SU-DHL-6 (cell line): ENCODE data around the gene ACTN1.

Experiments used
- EZH2phosphoT487 ChIP-seq: fragments of 200-600 bp; sonication (generic), shearing (Covaris generic); conservative IDR thresholded peaks from 2 replicates; pipeline ENCODE4 v1.6.1; 2018; ENCODE audit warnings: mild to moderate bottlenecking, antibody characterized with exemption, low read length, moderate library complexity, mixed read lengths
- TF ChIP-seq, protein P1 (sequence below): fragments of 200-600 bp; sonication (generic); IDR thresholded peaks from one replicate; pipeline ENCODE4 v1.5.1; 2017; ENCODE audit warnings: antibody characterized with exemption, mild to moderate bottlenecking, low read length, moderate library complexity; ENCODE audit not compliant: insufficient read depth, poor library complexity, severe bottlenecking

DNA sequence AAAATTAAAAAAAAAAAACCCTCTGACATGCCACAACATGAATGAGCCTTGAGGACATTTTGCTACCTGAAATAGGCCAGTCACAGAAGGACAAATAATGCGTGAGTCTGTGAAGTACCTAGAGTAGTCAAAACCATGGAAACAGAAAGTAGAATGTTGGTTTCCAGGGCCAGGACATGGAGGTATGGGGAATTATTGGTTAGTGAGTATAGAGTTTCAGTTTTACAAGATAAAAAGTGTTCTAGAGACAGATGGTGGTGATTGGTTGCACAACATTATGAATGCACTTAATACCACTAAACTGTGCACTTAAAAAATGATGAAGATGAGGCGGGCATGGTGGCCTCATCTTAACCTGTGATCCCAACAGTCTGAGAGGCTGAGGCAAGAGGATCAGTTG lies 138.6 kb downstream of the ACTN1 start:
- TF ChIP-seq, protein P1, sequence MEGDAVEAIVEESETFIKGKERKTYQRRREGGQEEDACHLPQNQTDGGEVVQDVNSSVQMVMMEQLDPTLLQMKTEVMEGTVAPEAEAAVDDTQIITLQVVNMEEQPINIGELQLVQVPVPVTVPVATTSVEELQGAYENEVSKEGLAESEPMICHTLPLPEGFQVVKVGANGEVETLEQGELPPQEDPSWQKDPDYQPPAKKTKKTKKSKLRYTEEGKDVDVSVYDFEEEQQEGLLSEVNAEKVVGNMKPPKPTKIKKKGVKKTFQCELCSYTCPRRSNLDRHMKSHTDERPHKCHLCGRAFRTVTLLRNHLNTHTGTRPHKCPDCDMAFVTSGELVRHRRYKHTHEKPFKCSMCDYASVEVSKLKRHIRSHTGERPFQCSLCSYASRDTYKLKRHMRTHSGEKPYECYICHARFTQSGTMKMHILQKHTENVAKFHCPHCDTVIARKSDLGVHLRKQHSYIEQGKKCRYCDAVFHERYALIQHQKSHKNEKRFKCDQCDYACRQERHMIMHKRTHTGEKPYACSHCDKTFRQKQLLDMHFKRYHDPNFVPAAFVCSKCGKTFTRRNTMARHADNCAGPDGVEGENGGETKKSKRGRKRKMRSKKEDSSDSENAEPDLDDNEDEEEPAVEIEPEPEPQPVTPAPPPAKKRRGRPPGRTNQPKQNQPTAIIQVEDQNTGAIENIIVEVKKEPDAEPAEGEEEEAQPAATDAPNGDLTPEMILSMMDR: no peak
- TF ChIP-seq EZH2phosphoT487: no peak
